H9 (cell line): Measurements from ENCODE around the gene ZNF142. TPM values are rescaled to one million over a fixed set of nuclear protein-coding genes. Genes with fewer than 3 reads are reported as not detected.

Experiments used
- DNase-seq: peaks from one replicate; pipeline ENCODE4 v3.0.0-alpha.2; 2017
- H2AFZ ChIP-seq: one replicate; pipeline ENCODE4 v1.6.1; 2013; ENCODE audit warnings: mild to moderate bottlenecking, low read length, control low read depth, moderate library complexity
- H2AK5ac ChIP-seq: 2 replicates; pipeline ENCODE4 v1.6.1; 2013; ENCODE audit warnings: low read length, control low read depth, mixed read lengths; ENCODE audit not compliant: insufficient read length
- H2BK120ac ChIP-seq: one replicate; pipeline ENCODE4 v1.6.1; 2013; ENCODE audit warnings: low read depth, mild to moderate bottlenecking, low read length, control low read depth, inconsistent platforms; ENCODE audit not compliant: poor library complexity, severe bottlenecking
- H2BK12ac ChIP-seq: 2 replicates; pipeline ENCODE4 v1.6.1; 2013; ENCODE audit warnings: low read length, control low read depth, mixed read lengths, low read depth; ENCODE audit not compliant: insufficient read length
- H2BK15ac ChIP-seq: 2 replicates; pipeline ENCODE4 v1.6.1; 2013; ENCODE audit warnings: low read depth, low read length, control low read depth
- H2BK20ac ChIP-seq: one replicate; pipeline ENCODE4 v1.6.1; 2013; ENCODE audit warnings: low read depth, mild to moderate bottlenecking, low read length, control low read depth, inconsistent platforms; ENCODE audit not compliant: poor library complexity, severe bottlenecking
- H2BK5ac ChIP-seq: 2 replicates; pipeline ENCODE4 v1.6.1; 2013; ENCODE audit warnings: low read length, control low read depth, mixed read lengths; ENCODE audit not compliant: insufficient read length
- H3K14ac ChIP-seq: 2 replicates; pipeline ENCODE4 v1.6.1; 2013; ENCODE audit warnings: low read length, control low read depth; ENCODE audit not compliant: insufficient read depth
- H3K18ac ChIP-seq: 2 replicates; pipeline ENCODE4 v1.6.1; 2013; ENCODE audit warnings: low read depth, mild to moderate bottlenecking, mixed read lengths, low read length, control low read depth; ENCODE audit not compliant: insufficient read length
- H3K23ac ChIP-seq: 2 replicates; pipeline ENCODE4 v1.6.1; 2013; ENCODE audit warnings: low read length, control low read depth, mixed read lengths, low read depth; ENCODE audit not compliant: insufficient read length
- H3K23me2 ChIP-seq: 2 replicates; pipeline ENCODE4 v1.6.1; 2013; ENCODE audit warnings: low read depth, mild to moderate bottlenecking, mixed read lengths, low read length, control low read depth; ENCODE audit not compliant: insufficient read length, poor library complexity, severe bottlenecking
- H3K27ac ChIP-seq: 2 replicates; pipeline ENCODE4 v1.5.1; 2013; ENCODE audit warnings: low read length, control low read depth, mixed read lengths, low read depth; ENCODE audit not compliant: insufficient read length
- H3K27me3 ChIP-seq: 2 replicates; pipeline ENCODE4 v1.6.1; 2013; ENCODE audit warnings: low read length, control low read depth, inconsistent platforms; ENCODE audit not compliant: insufficient read depth
- H3K4ac ChIP-seq: 2 replicates; pipeline ENCODE4 v1.6.1; 2013; ENCODE audit warnings: low read depth, mild to moderate bottlenecking, control low read depth, inconsistent platforms, low read length, moderate library complexity
- H3K4me1 ChIP-seq: 2 replicates; pipeline ENCODE4 v1.6.1; 2013; ENCODE audit warnings: low read length, control low read depth, inconsistent platforms; ENCODE audit not compliant: insufficient read depth
- H3K4me2 ChIP-seq: 2 replicates; pipeline ENCODE4 v1.6.1; 2013; ENCODE audit warnings: low read length, control low read depth, mixed read lengths; ENCODE audit not compliant: insufficient read length, insufficient read depth
- H3K56ac ChIP-seq: 2 replicates; pipeline ENCODE4 v1.6.1; 2013; ENCODE audit warnings: low read depth, mild to moderate bottlenecking, mixed read lengths, low read length, control low read depth; ENCODE audit not compliant: insufficient read length
- H3K79me1 ChIP-seq: 2 replicates; pipeline ENCODE4 v1.6.1; 2013; ENCODE audit warnings: low read depth, mild to moderate bottlenecking, moderate library complexity, low read length, control low read depth, inconsistent platforms; ENCODE audit not compliant: insufficient read depth, poor library complexity, severe bottlenecking
- H3K79me2 ChIP-seq: 2 replicates; pipeline ENCODE4 v1.6.1; 2013; ENCODE audit warnings: low read length, control low read depth, inconsistent platforms; ENCODE audit not compliant: insufficient read depth
- H3K9ac ChIP-seq: 2 replicates; pipeline ENCODE4 v1.6.1; 2013; ENCODE audit warnings: low read length, control low read depth, mixed read lengths; ENCODE audit not compliant: insufficient read length; ENCODE audit errors: extremely low read depth
- H3K9me3 ChIP-seq: one replicate; pipeline ENCODE4 v1.6.1; 2013; ENCODE audit warnings: low read depth, low read length, inconsistent platforms; ENCODE audit not compliant: control insufficient read depth
- H3T11ph ChIP-seq: one replicate; pipeline ENCODE4 v1.6.1; 2013; ENCODE audit warnings: mild to moderate bottlenecking, low read length, control low read depth, inconsistent platforms
- H4K20me1 ChIP-seq: one replicate; pipeline ENCODE4 v1.6.1; 2013; ENCODE audit not compliant: control insufficient read depth, insufficient read length, insufficient read depth
- H4K5ac ChIP-seq: 2 replicates; pipeline ENCODE4 v1.6.1; 2013; ENCODE audit warnings: low read depth, mild to moderate bottlenecking, mixed read lengths, low read length, control low read depth; ENCODE audit not compliant: insufficient read length
- H4K8ac ChIP-seq: replicated peaks from 2 replicates; pipeline ENCODE4 v1.6.1; 2013; ENCODE audit warnings: low read length, control low read depth, mixed read lengths, low read depth; ENCODE audit not compliant: insufficient read length
- H4K91ac ChIP-seq: 2 replicates; pipeline ENCODE4 v1.6.1; 2013; ENCODE audit warnings: low read depth, mild to moderate bottlenecking, moderate library complexity, mixed read lengths, low read length, control low read depth; ENCODE audit not compliant: insufficient read length
- H3K27ac Mint-ChIP-seq, 3 experiments: 2 replicates in 2 of 3; 3 replicates in 1 of 3; pipeline ENCODE4 v1.8.0; 2020 to 2021; ENCODE audit warnings: mixed read lengths in 3 of 3, mild to moderate bottlenecking in 1 of 3, moderate library complexity in 1 of 3
- H3K27me3 Mint-ChIP-seq: 2 replicates; pipeline ENCODE4 v1.8.0; 2021; ENCODE audit warnings: low read depth, mild to moderate bottlenecking, moderate library complexity, mixed read lengths
- H3K36me3 Mint-ChIP-seq, 3 experiments: 2 replicates in 2 of 3; 3 replicates in 1 of 3; pipeline ENCODE4 v1.8.0; 2020 to 2021; ENCODE audit warnings: low read depth in 3 of 3, mixed read lengths in 3 of 3; ENCODE audit not compliant: insufficient read depth in 1 of 3
- H3K4me1 Mint-ChIP-seq, 2 experiments: 2 replicates each; pipeline ENCODE4 v1.8.0; 2020; ENCODE audit warnings: mixed read lengths in 2 of 2
- H3K4me3 Mint-ChIP-seq, 2 experiments: 2 replicates in 1 of 2; 3 replicates in 1 of 2; pipeline ENCODE4 v1.8.0; 2020 to 2021; ENCODE audit warnings: mild to moderate bottlenecking in 2 of 2, mixed read lengths in 2 of 2, moderate library complexity in 1 of 2
- H3K9me3 Mint-ChIP-seq, 2 experiments: 2 replicates in 1 of 2; 3 replicates in 1 of 2; pipeline ENCODE4 v1.8.0; 2020; ENCODE audit warnings: mild to moderate bottlenecking in 2 of 2, mixed read lengths in 2 of 2, moderate library complexity in 1 of 2
- CTCF ChIP-seq: fragments of 200-600 bp; sonication (generic); conservative IDR thresholded peaks from 3 replicates; pipeline ENCODE4 v1.8.0; 2021; ENCODE audit warnings: antibody characterized with exemption, mild to moderate bottlenecking
- WGBS: extraction: QIAGEN DNeasy Blood & Tissue Kit; methylation state at CpG from one replicate; pipeline ENCODE4 v1.1.7; 2013; ENCODE audit warnings: missing lambda C conversion rate, low lambda C conversion rate, mixed read lengths; ENCODE audit not compliant: insufficient read length; ENCODE audit errors: extremely low coverage; 5-methylcytosine and 5-hydroxymethylcytosine counted together
- total RNA-seq: library from RNA; stranded (reverse); gene quantifications from 2 replicates; pipeline ENCODE4 v1.2.1, GENCODE V29; 2021

Gene ZNF142
- total RNA-seq, 1 experiment from 2014 or later: 43.4 TPM

- H3T11ph ChIP-seq: no peak overlapping the region
- H3K27ac Mint-ChIP-seq: peak overlapping the region in 1 of 3 experiments; percentile 33; a peak in 1 of 7 replicates
- no peak overlapping the region for H3K27ac ChIP-seq
- WGBS: no CpG with 5 or more reads among the region's 11 CpGs
- H3K36me3 Mint-ChIP-seq: peaks cover 41 to 79% (median 78%) of the 10 kb centered on the region in 3 experiments; a peak in 6 of 7 replicates
- H4K8ac ChIP-seq: no peak overlapping the region
- no peaks in the 10 kb centered on the region for H3K4me1 ChIP-seq
- H3K4me2 ChIP-seq: no peak overlapping the region
- H3K27me3 ChIP-seq: no peaks in the 10 kb centered on the region
- no peak overlapping the region for H3K18ac ChIP-seq
- no peaks in the 10 kb centered on the region for H3K9me3 Mint-ChIP-seq
- H2BK12ac ChIP-seq: no peak overlapping the region
- no peak overlapping the region for H3K4me3 Mint-ChIP-seq
- no peak overlapping the region for H2BK5ac ChIP-seq
- no peak overlapping the region for H4K91ac ChIP-seq
- H2AFZ ChIP-seq: no peak overlapping the region
- no peaks in the 10 kb centered on the region for H3K4me1 Mint-ChIP-seq
- no peak overlapping the region for H4K5ac ChIP-seq
- H2BK20ac ChIP-seq: no peak overlapping the region
- no peak overlapping the region for H3K23ac ChIP-seq
- no peak overlapping the region for H3K56ac ChIP-seq
- TF ChIP-seq CTCF: no peak
- DNase-seq: no peak
- H3K9ac ChIP-seq: no peak overlapping the region
- H2BK120ac ChIP-seq: no peak overlapping the region
- H4K20me1 ChIP-seq: no peaks in the 10 kb centered on the region
- H3K79me1 ChIP-seq: no peaks in the 10 kb centered on the region
- H3K9me3 ChIP-seq: no peaks in the 10 kb centered on the region
- no peaks in the 10 kb centered on the region for H3K27me3 Mint-ChIP-seq
- H3K79me2 ChIP-seq: no peaks in the 10 kb centered on the region
- H3K14ac ChIP-seq: no peak overlapping the region
- no peak overlapping the region for H2BK15ac ChIP-seq
- no peak overlapping the region for H3K4ac ChIP-seq
- H3K23me2 ChIP-seq: no peaks in the 10 kb centered on the region
- no peak overlapping the region for H2AK5ac ChIP-seq
Observed at GRCh38 chr2:218644721-218645120, 14.7 kb downstream of the ZNF142 start.
